DND-41 (cell line): ENCODE data around the gene PTPRD.

Experiments used
- CTCF ChIP-seq: IDR thresholded peaks from 2 replicates; pipeline ENCODE4 v1.5.1; 2012; ENCODE audit warnings: borderline replicate concordance, low read length, moderate library complexity, mild to moderate bottlenecking; ENCODE audit not compliant: poor library complexity, severe bottlenecking; ENCODE audit errors: extremely low read depth
- EZH2 ChIP-seq: IDR thresholded peaks from 3 replicates; pipeline ENCODE4 v1.6.1; 2012; ENCODE audit warnings: borderline replicate concordance, low read depth, mild to moderate bottlenecking, moderate library complexity, low read length, inconsistent platforms; ENCODE audit not compliant: severe bottlenecking

DNA sequence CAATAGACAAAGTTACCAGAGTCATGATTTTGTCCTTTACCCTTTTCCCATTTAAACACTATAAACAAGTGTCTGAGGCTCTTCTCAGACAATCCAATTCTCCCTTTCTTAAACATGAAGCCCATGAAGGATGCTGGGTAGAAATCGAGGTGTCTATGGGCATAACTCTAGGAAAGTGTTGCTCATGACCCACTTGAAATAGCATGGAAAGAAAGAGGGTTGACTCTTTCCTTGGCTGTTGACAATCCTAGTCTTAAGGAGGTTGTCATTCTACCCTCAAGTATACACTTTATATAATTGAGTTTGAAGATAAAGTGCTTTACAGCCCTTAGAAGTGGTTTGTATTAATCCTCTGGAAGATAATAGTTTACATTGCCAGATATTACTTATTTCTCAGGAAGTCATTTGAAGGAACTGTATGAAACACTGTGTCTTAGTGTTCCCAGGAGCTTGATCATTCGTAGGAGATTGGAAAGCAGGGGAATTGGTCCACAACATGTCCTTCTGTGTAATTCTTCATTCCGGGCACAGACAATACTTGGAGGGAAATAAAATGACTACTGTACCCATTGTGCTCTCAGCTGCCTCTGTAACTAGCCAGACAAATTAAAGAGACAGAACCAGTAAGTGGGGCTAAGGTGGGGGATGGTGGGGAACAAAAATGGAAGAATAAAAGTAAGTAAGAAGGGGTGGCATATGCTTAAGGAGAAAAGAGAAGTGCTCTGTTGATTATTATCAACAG is 1734.9 kb downstream of the PTPRD start:
- TF ChIP-seq CTCF (no peak), EZH2 (no peak)
